Ectodermal cell (in vitro differentiated cells): ENCODE measurements around the gene NAT8L.

Source experiments
- H3K27ac ChIP-seq: 2 replicates; pipeline ENCODE4 v1.7.0; 2013; ENCODE audit warnings: mild to moderate bottlenecking, low read depth, low read length; ENCODE audit not compliant: insufficient read depth, poor library complexity, severe bottlenecking
- H3K27me3 ChIP-seq: 2 replicates; pipeline ENCODE4 v1.7.0; 2013; ENCODE audit warnings: mild to moderate bottlenecking, low read length; ENCODE audit not compliant: insufficient read depth, control insufficient read depth, poor library complexity, severe bottlenecking
- H3K36me3 ChIP-seq: one replicate; pipeline ENCODE4 v1.7.0; 2013; ENCODE audit warnings: low read length; ENCODE audit not compliant: control insufficient read depth, insufficient read depth
- H3K4me1 ChIP-seq: one replicate; pipeline ENCODE4 v1.7.0; 2013; ENCODE audit warnings: low read length; ENCODE audit not compliant: control insufficient read depth, insufficient read depth
- H3K4me3 ChIP-seq: 2 replicates; pipeline ENCODE4 v1.7.0; 2013; ENCODE audit warnings: low read depth, low read length, control low read depth; ENCODE audit not compliant: insufficient read depth
- H3K9me3 ChIP-seq: 2 replicates; pipeline ENCODE4 v1.7.0; 2013; ENCODE audit warnings: mild to moderate bottlenecking, low read length, moderate library complexity; ENCODE audit not compliant: control insufficient read depth
- WGBS, 2 experiments: methylation state at CpG; one replicate each; pipeline ENCODE4 v1.1.7; 2013; ENCODE audit warnings: missing lambda C conversion rate in 2 of 2; 5-methylcytosine and 5-hydroxymethylcytosine counted together

The NAT8L gene

DNA sequence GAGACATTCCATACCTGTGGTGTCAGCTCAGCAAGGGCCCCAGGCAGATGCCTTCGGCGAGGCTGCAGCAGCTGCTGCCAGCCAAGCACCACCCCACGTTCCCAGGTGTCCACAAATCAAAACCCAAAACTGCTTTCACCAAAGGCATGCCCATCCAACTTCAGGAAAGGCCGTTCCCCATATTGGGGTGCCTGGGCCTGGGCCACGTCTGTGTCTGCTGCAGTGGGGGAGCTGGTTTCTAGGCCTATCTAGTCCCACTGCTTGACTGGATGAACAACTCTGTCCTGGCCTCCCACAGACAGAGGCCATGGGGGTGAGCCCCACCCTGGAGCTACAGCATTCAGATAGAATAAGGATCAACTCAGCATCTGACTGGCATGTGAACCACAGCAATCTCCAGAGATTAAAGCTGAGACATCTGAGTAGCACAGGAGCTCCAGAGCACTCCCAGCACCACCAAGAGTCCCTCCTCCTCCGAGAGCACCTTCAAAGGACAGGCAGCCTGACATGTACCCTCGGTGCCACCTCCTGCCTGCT is 37.0 kb downstream of the NAT8L start:
- WGBS, 2 experiments: 85 to 90% methylated on average over 7 of the region's 7 CpGs

DNA sequence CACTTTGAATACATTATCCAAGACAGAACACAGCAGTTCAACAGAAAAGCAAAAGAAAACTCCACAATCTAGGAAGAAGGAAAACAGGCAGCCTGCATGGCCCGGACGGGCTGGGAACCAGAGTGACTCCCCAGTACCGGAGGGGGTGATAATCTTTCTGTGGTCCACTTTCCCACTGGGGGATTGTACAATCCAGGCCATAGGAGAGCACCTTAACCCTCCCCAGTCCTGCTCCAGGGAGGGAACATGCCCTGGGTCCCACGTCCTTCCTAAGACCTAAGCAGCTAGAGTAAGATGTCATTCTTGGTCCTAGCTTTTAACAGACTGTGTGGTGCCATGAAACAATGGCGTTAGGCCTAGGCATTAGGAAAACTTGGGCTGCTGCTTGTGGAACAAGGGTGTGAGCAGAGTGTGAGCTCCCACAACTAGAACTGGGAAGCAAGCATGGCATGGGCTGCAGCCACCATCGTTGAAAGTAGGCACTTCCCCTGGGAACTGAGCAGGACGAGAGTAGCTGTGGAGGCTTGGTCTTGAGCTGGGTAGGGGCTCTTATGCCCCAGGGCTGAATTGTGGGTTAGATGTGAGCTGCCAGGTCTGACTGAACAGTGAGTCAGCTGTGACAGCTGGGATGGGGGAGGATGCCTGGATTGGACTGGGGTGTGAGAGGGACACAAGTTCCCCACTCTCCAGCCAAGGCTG is 42.4 kb downstream of the NAT8L start:
- no peaks in the 10 kb centered on the region for H3K9me3 ChIP-seq
- no peaks in the 10 kb centered on the region for H3K4me1 ChIP-seq
- no peaks in the 10 kb centered on the region for H3K36me3 ChIP-seq
- no peak overlapping the region for H3K4me3 ChIP-seq
- no peaks in the 10 kb centered on the region for H3K27me3 ChIP-seq
- WGBS, 2 experiments: 88 to 89% methylated on average over 7 of the region's 7 CpGs
- H3K27ac ChIP-seq: no peak overlapping the region

More for the DNA sequence above, 37.0 kb downstream of the NAT8L start:
- peaks cover 8% of the 10 kb centered on the region for H3K4me1 ChIP-seq
- no peak overlapping the region for H3K4me3 ChIP-seq
- no peaks in the 10 kb centered on the region for H3K36me3 ChIP-seq
- no peaks in the 10 kb centered on the region for H3K27me3 ChIP-seq
- no peak overlapping the region for H3K27ac ChIP-seq
- H3K9me3 ChIP-seq: no peaks in the 10 kb centered on the region

DNA sequence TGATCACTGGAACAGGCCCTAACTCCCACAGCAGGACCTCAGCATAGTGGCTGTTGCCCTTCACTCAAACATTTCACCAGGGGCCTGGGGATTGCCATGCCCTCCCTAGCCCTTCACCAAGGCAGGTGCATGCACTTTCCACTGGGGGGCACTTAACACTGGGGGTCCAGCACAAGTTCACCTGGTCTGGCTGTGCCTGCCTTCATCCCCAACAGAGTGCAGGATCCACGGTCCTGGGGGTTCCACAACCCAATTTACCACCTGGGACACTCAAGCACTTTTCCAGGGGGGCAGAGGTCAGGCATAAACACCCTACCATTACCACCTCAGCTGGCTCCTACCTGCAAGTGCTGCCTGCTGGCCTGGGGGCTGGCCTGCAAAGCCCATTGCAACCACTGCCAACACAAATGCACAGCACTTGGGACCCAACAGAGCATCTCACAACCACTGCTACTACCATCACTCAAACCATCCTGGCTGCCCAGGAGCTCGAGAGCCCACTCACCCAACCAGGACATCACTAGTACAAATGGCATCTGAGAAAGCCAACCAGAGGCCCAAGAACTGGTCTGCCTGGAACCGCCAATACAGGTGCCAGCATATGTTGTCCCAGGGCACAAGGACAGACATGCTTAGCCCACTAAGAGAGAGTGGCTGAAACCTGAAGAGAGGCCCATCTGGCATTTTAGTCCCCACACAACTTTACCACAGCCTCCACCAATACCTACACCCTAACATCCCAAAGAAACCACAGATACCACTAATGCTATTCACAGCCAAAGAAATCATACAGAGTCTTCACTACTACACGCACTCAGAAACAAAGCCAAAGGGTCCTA is 43.1 kb downstream of the NAT8L start:
- Histone ChIP-seq H3K4me1 (no peaks in the 10 kb centered on the region), H3K27me3 (no peaks in the 10 kb centered on the region), H3K27ac (no peak overlapping the region), H3K9me3 (no peaks in the 10 kb centered on the region), H3K36me3 (no peaks in the 10 kb centered on the region), H3K4me3 (no peak overlapping the region)
- WGBS, 2 experiments: 88 to 90% methylated on average over 4 of the region's 4 CpGs

DNA sequence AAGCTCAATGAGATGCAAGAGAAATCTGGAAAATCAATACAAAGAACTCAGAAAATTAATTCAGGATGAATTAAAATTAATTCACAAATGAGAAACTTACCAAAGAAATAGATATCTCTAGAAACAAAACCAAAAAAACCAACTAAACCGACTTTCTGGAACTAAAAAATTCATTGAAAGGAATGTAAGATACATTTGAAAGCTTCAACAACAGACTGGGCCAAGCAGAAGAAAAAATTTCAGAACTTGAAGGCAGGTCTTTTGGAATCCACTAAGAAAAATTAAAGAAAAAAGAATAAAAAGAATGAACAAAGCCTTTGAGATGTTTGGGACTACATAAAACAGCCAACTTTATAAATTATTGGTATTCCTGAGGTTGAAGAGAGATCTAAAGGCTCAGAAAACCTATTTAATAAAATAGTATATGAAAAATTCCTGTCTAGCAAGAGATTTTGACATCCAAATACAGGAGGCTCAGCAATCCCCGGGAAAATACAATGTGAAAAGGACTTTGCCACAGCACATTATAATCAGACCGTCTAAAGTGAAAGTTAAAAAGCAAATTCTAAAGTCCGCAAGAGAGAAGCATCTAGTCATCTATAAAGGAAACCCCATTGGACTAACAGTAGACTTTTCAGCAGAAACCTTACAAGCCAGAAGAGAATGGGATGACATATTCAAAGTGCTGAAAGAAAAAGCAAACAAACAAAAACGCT is 44.2 kb downstream of the NAT8L start:
- 90 to 96% methylated on average over 3 to 5 of the region's 5 CpGs for WGBS, 2 experiments
- H3K9me3 ChIP-seq: no peaks in the 10 kb centered on the region
- no peak overlapping the region for H3K27ac ChIP-seq
- no peak overlapping the region for H3K4me3 ChIP-seq
- no peaks in the 10 kb centered on the region for H3K27me3 ChIP-seq
- H3K4me1 ChIP-seq: no peaks in the 10 kb centered on the region
- no peaks in the 10 kb centered on the region for H3K36me3 ChIP-seq

DNA sequence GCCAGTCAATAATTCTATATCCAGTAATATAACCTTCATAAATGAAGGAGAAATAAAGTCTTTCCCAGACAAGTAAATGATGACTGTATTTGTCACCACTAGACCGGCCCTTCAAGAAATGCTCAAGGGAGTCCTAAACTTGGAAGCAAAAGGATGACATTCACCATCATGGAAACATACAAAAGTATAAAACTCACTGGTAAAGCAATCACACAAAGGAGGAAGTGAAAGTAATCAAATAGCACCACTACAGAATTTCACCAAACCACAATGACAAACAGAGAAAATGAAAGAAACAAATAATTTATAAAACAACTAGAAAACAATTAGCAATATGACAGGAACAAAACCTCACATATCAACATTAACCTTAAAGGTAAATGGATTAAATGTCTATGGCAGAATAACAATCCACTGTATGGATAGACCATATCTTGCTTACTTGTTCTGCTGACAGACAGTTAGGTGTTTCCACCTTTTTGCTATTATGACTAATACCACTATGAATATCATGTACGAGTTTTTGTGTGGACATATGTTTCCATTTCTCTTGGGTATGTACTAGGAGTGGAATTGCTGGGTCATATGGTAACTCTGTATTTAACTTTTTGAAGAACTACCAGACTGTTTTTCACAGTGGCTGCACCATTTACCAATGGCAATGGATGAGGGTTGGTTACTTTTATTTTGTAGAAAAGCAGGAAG is 44.9 kb downstream of the NAT8L start:
- WGBS, 2 experiments: 83 to 92% methylated on average over 2 of the region's 2 CpGs
- no peaks in the 10 kb centered on the region for H3K36me3 ChIP-seq
- H3K4me1 ChIP-seq: no peaks in the 10 kb centered on the region
- no peak overlapping the region for H3K4me3 ChIP-seq
- H3K27me3 ChIP-seq: no peaks in the 10 kb centered on the region
- H3K9me3 ChIP-seq: no peaks in the 10 kb centered on the region
- H3K27ac ChIP-seq: no peak overlapping the region

DNA sequence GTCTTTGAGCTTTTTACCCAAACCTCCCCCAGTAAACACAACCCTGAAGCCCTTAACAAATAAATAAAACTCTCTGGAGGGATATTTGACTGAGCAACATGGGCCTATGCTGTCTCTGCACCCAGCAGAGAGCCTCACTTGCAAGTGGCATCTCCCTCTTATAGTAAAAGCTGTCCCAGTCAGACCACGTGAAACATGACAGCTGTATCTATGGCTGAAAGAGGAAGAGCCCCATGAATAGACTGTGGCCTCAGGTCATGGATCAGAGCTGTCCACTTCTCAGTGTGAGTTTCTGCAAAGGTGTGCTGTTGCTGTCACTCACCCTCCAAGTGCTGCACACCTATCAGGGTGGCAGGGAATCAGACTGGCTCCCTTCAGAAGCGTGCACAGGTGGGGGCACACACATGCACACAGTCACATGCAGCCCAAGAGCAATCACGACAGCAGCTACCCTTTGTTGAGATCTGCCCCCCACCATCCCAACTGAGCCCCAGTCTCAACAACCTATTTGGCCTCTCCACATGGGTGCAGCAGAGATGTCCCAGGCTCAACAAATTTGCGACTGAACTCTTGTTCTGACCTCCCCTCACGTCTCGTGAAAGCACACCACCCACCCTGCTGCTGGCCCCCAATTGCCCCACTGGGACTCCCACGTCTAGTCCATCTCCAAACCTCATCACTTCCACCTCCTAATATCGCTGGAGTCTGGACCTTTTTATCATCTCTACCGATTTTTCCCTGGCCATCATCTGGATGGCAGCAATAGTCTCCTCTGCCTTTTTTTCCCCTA is 45.6 kb downstream of the NAT8L start:
- H3K4me3 ChIP-seq: no peak overlapping the region

DNA sequence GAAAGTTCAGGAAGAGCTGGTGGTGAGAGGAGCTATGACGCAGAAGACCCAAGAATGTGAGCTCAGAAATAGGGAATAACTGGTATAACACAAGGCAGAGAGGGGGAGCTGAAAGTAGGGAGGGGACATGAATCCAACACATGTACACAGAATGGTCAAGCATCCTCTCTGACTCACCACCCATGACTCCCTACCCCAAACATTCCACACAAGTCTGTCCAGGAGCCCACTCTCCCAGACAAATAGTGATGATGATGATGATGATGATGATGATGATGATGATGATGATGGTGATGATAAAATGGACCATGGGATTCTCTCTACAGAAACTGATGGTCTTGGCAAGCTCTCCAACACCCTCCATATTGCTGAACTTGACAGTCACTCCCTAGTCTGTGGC is 46.4 kb downstream of the NAT8L start:
- Histone ChIP-seq H3K9me3 (no peaks in the 10 kb centered on the region), H3K36me3 (no peaks in the 10 kb centered on the region), H3K27me3 (no peaks in the 10 kb centered on the region), H3K27ac (no peak overlapping the region), H3K4me1 (no peaks in the 10 kb centered on the region), H3K4me3 (no peak overlapping the region)
- WGBS, 2 experiments: 78 to 92% methylated on average over 1 of the region's 1 CpG

More for the DNA sequence above, 45.6 kb downstream of the NAT8L start:
- no peaks in the 10 kb centered on the region for H3K4me1 ChIP-seq
- no peak overlapping the region for H3K27ac ChIP-seq
- 83 to 86% methylated on average over 9 of the region's 9 CpGs for WGBS, 2 experiments
- no peaks in the 10 kb centered on the region for H3K9me3 ChIP-seq
- no peaks in the 10 kb centered on the region for H3K36me3 ChIP-seq
- H3K27me3 ChIP-seq: no peaks in the 10 kb centered on the region

DNA sequence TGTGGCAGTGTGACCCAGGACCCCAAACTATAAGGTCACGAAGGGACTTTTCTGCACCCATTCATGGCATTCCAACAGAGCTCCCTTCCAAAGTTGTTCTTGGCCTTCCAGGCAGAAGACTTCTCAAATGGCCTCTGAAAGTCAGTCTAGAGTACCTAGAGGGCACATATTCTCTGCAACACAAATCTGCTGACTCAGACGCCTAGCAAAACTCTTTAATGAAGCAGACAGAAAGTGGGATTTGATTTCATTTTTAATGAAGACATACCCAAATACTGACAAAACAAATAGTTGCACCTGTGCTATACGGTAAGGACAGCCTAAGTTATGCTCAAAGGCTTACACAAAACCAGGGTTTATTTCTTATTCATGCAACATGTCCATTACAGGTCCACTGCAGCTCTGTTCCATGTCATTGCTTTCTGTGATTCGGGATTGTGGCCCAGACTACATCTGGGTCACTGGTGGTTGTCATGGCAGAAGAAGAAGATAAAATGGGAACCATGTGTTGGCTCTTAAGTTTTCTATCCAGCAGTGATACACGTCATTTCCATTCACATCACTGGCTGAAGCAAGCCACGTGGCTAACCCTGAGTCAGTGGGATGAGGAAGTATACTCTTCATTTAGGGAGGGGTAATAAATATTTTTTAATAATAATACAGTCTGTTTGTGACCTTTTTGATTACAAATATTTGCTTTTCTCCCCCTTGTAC is 57.7 kb downstream of the NAT8L start:
- Histone ChIP-seq H3K27me3 (no peaks in the 10 kb centered on the region), H3K9me3 (no peaks in the 10 kb centered on the region), H3K4me1 (no peaks in the 10 kb centered on the region), H3K36me3 (no peaks in the 10 kb centered on the region), H3K4me3 (no peak overlapping the region), H3K27ac (no peak overlapping the region)
- WGBS, 2 experiments: 85 to 95% methylated on average over 5 to 6 of the region's 6 CpGs
